Lower lobe of right lung (tissue), 2 donors: Measurements from ENCODE around the gene KCNG4. TPM values are rescaled to one million over a fixed set of nuclear protein-coding genes. Genes with fewer than 3 reads are reported as not detected.

Source experiments
- ATAC-seq, 2 donors: fragments of 200-7000 bp; cut with Tn5 transposase; one replicate each; pipeline ENCODE4 v1.9.1; 2020 to 2022; ENCODE audit warnings: mild to moderate bottlenecking in 2 of 2, moderate library complexity in 2 of 2
- DNase-seq: peaks from one replicate; pipeline ENCODE4 v3.0.0-alpha.2; 2020
- H3K27ac ChIP-seq: fragments of 200-600 bp; one replicate; pipeline ENCODE4 v1.8.0; 2022
- H3K27me3 ChIP-seq: fragments of 200-600 bp; one replicate; pipeline ENCODE4 v1.8.0; 2022; ENCODE audit warnings: low read depth
- H3K36me3 ChIP-seq: fragments of 200-600 bp; one replicate; pipeline ENCODE4 v1.8.0; 2022; ENCODE audit warnings: mild to moderate bottlenecking
- H3K4me1 ChIP-seq: fragments of 200-600 bp; one replicate; pipeline ENCODE4 v1.8.0; 2022
- H3K4me3 ChIP-seq: fragments of 200-600 bp; one replicate; pipeline ENCODE4 v1.8.0; 2022; ENCODE audit warnings: mild to moderate bottlenecking
- H3K9me3 ChIP-seq: fragments of 200-600 bp; one replicate; pipeline ENCODE4 v1.8.0; 2022
- intact Hi-C: fragments of 100-400 bp; cut with DNase I; formaldehyde crosslinking; loops from one replicate; pipeline ENCODE4 v1.11.0; 2022
- total RNA-seq: library from RNA; stranded (reverse); fragmentation: NEBNext Ultra II Directional; extraction: Animal tissue kit (Norgen Biotek cat#: 25700); gene quantifications from one replicate; pipeline ENCODE4 v1.2.1, GENCODE V29; 2021
- TF ChIP-seq, protein P1 (sequence below): fragments of 200-600 bp; IDR thresholded peaks from one replicate; pipeline ENCODE4 v1.8.0; 2022; ENCODE audit warnings: antibody characterized with exemption, mild to moderate bottlenecking
- donor health status: DM: no; HTN: yes; CAD: no; lungs with severe emphysema.

The KCNG4 gene
- total RNA-seq, 1 donor from 2014 or later: not detected

- Histone ChIP-seq H3K27ac (no peak overlapping the region), H3K4me1 (no peaks in the 10 kb centered on the region), H3K27me3 (peaks cover 15% of the 10 kb centered on the region), H3K36me3 (no peaks in the 10 kb centered on the region), H3K9me3 (no peaks in the 10 kb centered on the region), H3K4me3 (no peak overlapping the region)
- intact Hi-C loops: no loop called here
- DNase-seq: no peak
- TF ChIP-seq, protein P1, sequence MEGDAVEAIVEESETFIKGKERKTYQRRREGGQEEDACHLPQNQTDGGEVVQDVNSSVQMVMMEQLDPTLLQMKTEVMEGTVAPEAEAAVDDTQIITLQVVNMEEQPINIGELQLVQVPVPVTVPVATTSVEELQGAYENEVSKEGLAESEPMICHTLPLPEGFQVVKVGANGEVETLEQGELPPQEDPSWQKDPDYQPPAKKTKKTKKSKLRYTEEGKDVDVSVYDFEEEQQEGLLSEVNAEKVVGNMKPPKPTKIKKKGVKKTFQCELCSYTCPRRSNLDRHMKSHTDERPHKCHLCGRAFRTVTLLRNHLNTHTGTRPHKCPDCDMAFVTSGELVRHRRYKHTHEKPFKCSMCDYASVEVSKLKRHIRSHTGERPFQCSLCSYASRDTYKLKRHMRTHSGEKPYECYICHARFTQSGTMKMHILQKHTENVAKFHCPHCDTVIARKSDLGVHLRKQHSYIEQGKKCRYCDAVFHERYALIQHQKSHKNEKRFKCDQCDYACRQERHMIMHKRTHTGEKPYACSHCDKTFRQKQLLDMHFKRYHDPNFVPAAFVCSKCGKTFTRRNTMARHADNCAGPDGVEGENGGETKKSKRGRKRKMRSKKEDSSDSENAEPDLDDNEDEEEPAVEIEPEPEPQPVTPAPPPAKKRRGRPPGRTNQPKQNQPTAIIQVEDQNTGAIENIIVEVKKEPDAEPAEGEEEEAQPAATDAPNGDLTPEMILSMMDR: no peak
- no peak for ATAC-seq
Observed at GRCh38 chr16:84196101-84196500, 43.7 kb downstream of the KCNG4 start.

DNA sequence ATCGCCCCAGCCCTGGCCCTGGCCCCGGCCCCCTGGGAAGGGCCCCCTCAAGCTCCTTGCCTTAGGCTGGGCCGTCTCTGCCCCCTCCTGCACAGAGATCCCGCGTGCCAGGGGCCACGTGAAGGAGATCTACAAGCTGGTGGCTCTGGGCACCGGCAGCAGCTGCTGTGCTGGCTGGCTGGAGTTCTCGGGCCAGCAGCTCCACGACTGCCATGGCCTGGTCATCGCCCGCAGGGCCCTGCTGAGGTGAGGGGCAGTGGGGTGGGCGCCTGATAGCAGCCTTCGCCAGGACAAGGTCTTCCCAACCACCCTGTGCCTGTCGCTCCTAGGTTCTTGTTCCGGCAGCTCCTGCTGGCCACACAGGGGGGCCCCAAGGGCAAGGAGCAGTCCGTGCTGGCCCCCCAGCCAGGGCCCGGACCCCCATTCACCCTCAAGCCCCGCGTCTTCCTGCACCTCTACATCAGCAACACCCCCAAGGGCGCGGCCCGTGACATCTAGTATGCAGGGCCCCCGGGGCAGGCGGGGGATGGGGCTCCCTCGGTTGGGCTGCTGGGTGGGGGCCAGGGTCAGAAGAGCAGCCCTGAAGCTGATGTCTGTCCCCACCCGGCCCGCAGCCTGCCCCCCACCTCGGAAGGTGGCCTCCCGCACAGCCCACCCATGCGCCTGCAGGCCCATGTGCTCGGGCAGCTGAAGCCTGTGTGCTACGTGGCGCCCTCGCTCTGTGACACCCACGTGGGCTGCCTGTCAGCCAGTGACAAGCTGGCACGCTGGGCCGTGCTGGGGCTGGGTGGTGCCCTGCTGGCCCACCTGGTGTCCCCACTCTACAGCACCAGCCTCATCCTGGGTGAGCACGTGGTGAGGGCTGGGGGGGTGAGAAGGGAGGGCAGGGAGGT is 44.4 kb downstream of the KCNG4 start:
- Histone ChIP-seq H3K27ac (no peak overlapping the region), H3K9me3 (no peaks in the 10 kb centered on the region), H3K36me3 (no peaks in the 10 kb centered on the region), H3K27me3 (peaks cover 15% of the 10 kb centered on the region), H3K4me1 (no peaks in the 10 kb centered on the region), H3K4me3 (no peak overlapping the region)
- ATAC-seq (no peak), DNase-seq (no peak)
- TF ChIP-seq, protein P1: no peak
- intact Hi-C loops: no loop called here

DNA sequence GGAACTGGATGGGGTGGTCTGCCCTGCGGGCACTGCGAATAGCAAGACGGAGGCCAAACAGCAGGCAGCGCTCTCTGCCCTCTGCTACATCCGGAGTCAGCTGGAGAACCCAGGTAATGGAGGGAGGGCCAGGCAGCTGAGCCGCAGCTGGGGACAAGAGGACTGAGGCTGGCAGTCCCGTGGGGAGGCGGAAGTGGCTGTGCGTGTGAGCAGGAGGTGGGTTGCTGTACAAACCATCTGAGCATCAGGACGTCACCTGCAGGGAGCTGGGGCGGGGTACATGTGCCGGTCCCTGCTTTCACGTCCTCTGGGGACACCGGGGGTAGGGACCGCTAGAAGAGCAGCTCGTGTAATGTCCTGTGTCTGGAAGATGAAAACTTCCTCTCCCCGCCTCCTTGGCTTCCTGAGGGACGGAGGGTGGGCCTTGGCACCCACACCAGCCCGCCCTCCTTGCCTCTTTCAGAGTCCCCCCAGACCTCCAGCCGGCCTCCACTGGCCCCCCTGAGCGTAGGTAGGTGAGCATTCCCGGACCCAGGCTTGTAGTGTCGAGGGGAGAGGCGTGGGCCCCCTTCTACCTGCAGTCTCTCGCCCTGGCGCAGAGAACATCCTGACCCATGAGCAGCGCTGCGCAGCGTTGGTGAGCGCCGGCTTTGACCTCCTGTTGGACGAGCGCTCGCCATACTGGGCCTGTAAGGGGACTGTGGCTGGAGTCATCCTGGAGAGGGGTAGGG is 45.2 kb downstream of the KCNG4 start:
- TF ChIP-seq, protein P1: no peak
- Histone ChIP-seq H3K36me3 (no peaks in the 10 kb centered on the region), H3K27me3 (peaks cover 15% of the 10 kb centered on the region), H3K4me3 (no peak overlapping the region), H3K9me3 (no peaks in the 10 kb centered on the region), H3K27ac (no peak overlapping the region), H3K4me1 (no peaks in the 10 kb centered on the region)
- intact Hi-C loops: no loop called here
- ATAC-seq (no peak), DNase-seq (no peak)

DNA sequence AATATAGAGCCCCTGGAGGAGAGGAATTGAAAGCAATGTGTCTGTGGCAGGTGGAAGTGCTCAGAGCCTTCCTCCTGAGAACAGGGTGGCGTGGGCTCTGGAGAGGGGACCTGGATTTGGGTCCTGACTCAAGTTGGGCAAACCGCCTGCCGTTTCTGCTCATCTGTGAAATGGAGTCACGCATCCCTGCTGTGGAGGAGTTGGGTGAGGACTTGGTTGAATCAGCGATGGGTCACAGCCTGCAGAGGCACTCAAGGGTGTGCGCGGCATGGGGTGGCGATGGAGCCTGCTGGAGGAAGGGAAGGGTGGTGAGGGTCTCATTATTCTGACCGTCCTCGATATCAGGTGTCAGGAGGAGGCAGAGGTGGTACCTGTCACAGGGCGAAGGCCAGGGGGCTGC is 45.8 kb downstream of the KCNG4 start:
- no peak for DNase-seq
- Histone ChIP-seq H3K36me3 (no peaks in the 10 kb centered on the region), H3K27ac (no peak overlapping the region), H3K4me1 (no peaks in the 10 kb centered on the region), H3K27me3 (peaks cover 15% of the 10 kb centered on the region), H3K4me3 (no peak overlapping the region), H3K9me3 (no peaks in the 10 kb centered on the region)
- intact Hi-C loops: no loop called here
- no peak for ATAC-seq
- TF ChIP-seq, protein P1: no peak

- Histone ChIP-seq H3K9me3 (no peaks in the 10 kb centered on the region), H3K27me3 (peaks cover 15% of the 10 kb centered on the region), H3K27ac (no peak overlapping the region), H3K4me1 (no peaks in the 10 kb centered on the region), H3K4me3 (no peak overlapping the region), H3K36me3 (no peaks in the 10 kb centered on the region)
- TF ChIP-seq, protein P1: no peak
- ATAC-seq: no peak
- intact Hi-C loops: no loop called here
- no peak for DNase-seq
Observed at GRCh38 chr16:84193480-84193879, 46.3 kb downstream of the KCNG4 start.
